Neuronal stem cell (in vitro differentiated cells): Measurements from ENCODE around the gene RUNDC3A.

Experiments used
- DNase-seq: peaks from one replicate; pipeline ENCODE4 v3.0.0-alpha.2; 2013; ENCODE audit warnings: low spot score
- H2AFZ ChIP-seq: one replicate; pipeline ENCODE4 v1.6.1; 2013; ENCODE audit warnings: mild to moderate bottlenecking, low read length, inconsistent platforms
- H2AK5ac ChIP-seq: 2 replicates; pipeline ENCODE4 v1.6.1; 2013; ENCODE audit warnings: low read depth, mild to moderate bottlenecking, inconsistent platforms, low read length, moderate library complexity, mixed read lengths
- H2BK120ac ChIP-seq: 2 replicates; pipeline ENCODE4 v1.6.1; 2013; ENCODE audit warnings: low read depth, mild to moderate bottlenecking, inconsistent platforms, low read length, moderate library complexity, mixed read lengths
- H2BK12ac ChIP-seq: one replicate; pipeline ENCODE4 v1.6.1; 2013; ENCODE audit warnings: low read length, inconsistent platforms
- H2BK15ac ChIP-seq: 2 replicates; pipeline ENCODE4 v1.6.1; 2013; ENCODE audit warnings: mild to moderate bottlenecking, low read length, inconsistent platforms, mixed read lengths
- H2BK5ac ChIP-seq: one replicate; pipeline ENCODE4 v1.6.1; 2013; ENCODE audit warnings: inconsistent platforms, mild to moderate bottlenecking, low read length, moderate library complexity
- H3K14ac ChIP-seq: one replicate; pipeline ENCODE4 v1.6.1; 2013; ENCODE audit warnings: low read length, inconsistent platforms
- H3K18ac ChIP-seq: 2 replicates; pipeline ENCODE4 v1.6.1; 2013; ENCODE audit warnings: low read length, inconsistent platforms
- H3K23ac ChIP-seq: 2 replicates; pipeline ENCODE4 v1.6.1; 2013; ENCODE audit warnings: low read depth, mild to moderate bottlenecking, mixed read lengths, low read length, inconsistent platforms; ENCODE audit not compliant: poor library complexity
- H3K27ac ChIP-seq: replicated peaks from 3 replicates; pipeline ENCODE4 v1.5.1; 2013; ENCODE audit warnings: low read length, inconsistent platforms
- H3K27me3 ChIP-seq, 3 experiments: 2 replicates each; pipeline ENCODE4 v1.6.1; 2013; ENCODE audit warnings: low read length in 3 of 3, mild to moderate bottlenecking in 2 of 3, inconsistent platforms in 1 of 3, low read depth in 1 of 3, mixed read lengths in 1 of 3, moderate library complexity in 1 of 3; ENCODE audit not compliant: control insufficient read depth in 3 of 3, insufficient read depth in 3 of 3
- H3K36me3 ChIP-seq, 2 donors: replicated peaks in 1 of 2; 2 replicates each; pipeline ENCODE4 v1.6.1; 2013; ENCODE audit warnings: low read length in 2 of 2; ENCODE audit not compliant: control insufficient read depth in 2 of 2, insufficient read depth in 2 of 2
- H3K4ac ChIP-seq: 2 replicates; pipeline ENCODE4 v1.6.1; 2013; ENCODE audit warnings: inconsistent platforms, mild to moderate bottlenecking, low read length, moderate library complexity
- H3K4me1 ChIP-seq, 2 donors: 1 replicate in 1 of 2; 2 replicates in 1 of 2; pipeline ENCODE4 v1.6.1; 2013; ENCODE audit warnings: low read length in 2 of 2, low read depth in 1 of 2; ENCODE audit not compliant: control insufficient read depth in 2 of 2, insufficient read depth in 1 of 2
- H3K4me2 ChIP-seq: one replicate; pipeline ENCODE4 v1.6.1; 2013; ENCODE audit warnings: mild to moderate bottlenecking, low read length, inconsistent platforms; ENCODE audit not compliant: insufficient read depth, poor library complexity, severe bottlenecking
- H3K4me3 ChIP-seq, 2 donors: 2 replicates each; pipeline ENCODE4 v1.5.1; 2013; ENCODE audit warnings: low read length in 2 of 2, mild to moderate bottlenecking in 2 of 2, inconsistent platforms in 1 of 2, moderate library complexity in 1 of 2
- H3K79me1 ChIP-seq: one replicate; pipeline ENCODE4 v1.6.1; 2013; ENCODE audit warnings: low read depth, mild to moderate bottlenecking, inconsistent platforms, low read length, moderate library complexity
- H3K9ac ChIP-seq: one replicate; pipeline ENCODE4 v1.6.1; 2013; ENCODE audit warnings: mild to moderate bottlenecking, low read depth, low read length, inconsistent platforms; ENCODE audit not compliant: poor library complexity
- H3K9me3 ChIP-seq, 2 donors: replicated peaks in 1 of 2; 2 replicates each; pipeline versions ENCODE3 to v1.6.1; 2013; ENCODE audit warnings: low read length in 2 of 2, mild to moderate bottlenecking in 2 of 2, inconsistent platforms in 1 of 2, low read depth in 1 of 2, mixed read lengths in 1 of 2, moderate library complexity in 1 of 2; ENCODE audit not compliant: control insufficient read depth in 2 of 2, insufficient read depth in 1 of 2
- H4K8ac ChIP-seq: one replicate; pipeline ENCODE4 v1.6.1; 2013; ENCODE audit warnings: low read depth, mild to moderate bottlenecking, inconsistent platforms, low read length, moderate library complexity
- H4K91ac ChIP-seq: one replicate; pipeline ENCODE4 v1.6.1; 2013; ENCODE audit warnings: low read length, low read depth, mild to moderate bottlenecking, inconsistent platforms; ENCODE audit not compliant: poor library complexity
- WGBS, 2 donors: extraction: QIAGEN DNeasy Blood & Tissue Kit; methylation state at CpG; one replicate each; pipeline ENCODE4 v1.1.7; 2013; ENCODE audit warnings: missing lambda C conversion rate in 2 of 2, mixed read lengths in 1 of 2; ENCODE audit not compliant: insufficient read length in 2 of 2, insufficient replicate concordance in 1 of 2; ENCODE audit errors: extremely low coverage in 2 of 2; 5-methylcytosine and 5-hydroxymethylcytosine counted together

Gene RUNDC3A

GRCh38 chr17:44280392-44280937, 27.9 kb upstream of the RUNDC3A start:
- DNase-seq = no peak
- Histone ChIP-seq H2AK5ac (peak overlapping the region; percentile 13), H3K18ac (no peak overlapping the region), H4K8ac (no peak overlapping the region), H3K4me1 (peaks cover 0 to 7% of the 10 kb centered on the region in 2 donors), H3K14ac (no peak overlapping the region), H3K27me3 (peaks cover 0 to 32% (median 0%) of the 10 kb centered on the region in 3 experiments), H3K79me1 (no peaks in the 10 kb centered on the region), H2BK15ac (peak overlapping the region; percentile 69), H3K36me3 (no peaks in the 10 kb centered on the region), H2BK5ac (no peak overlapping the region), H3K9me3 (no peaks in the 10 kb centered on the region), H3K4me3 (no peak overlapping the region), H3K9ac (no peak overlapping the region), H3K27ac (no peak overlapping the region), H3K4me2 (no peak overlapping the region), H2AFZ (no peak overlapping the region), H2BK12ac (no peak overlapping the region), H3K23ac (peak overlapping the region; percentile 51), H4K91ac (no peak overlapping the region), H3K4ac (no peak overlapping the region), H2BK120ac (no peak overlapping the region)
- no CpG with 5 or more reads among the region's 12 CpGs for WGBS, 2 donors

- Histone ChIP-seq H3K36me3 (no peaks in the 10 kb centered on the region), H3K4me1 (peaks cover 0 to 7% of the 10 kb centered on the region in 2 donors), H3K4ac (no peak overlapping the region), H3K23ac (no peak overlapping the region), H3K9me3 (no peaks in the 10 kb centered on the region), H3K79me1 (no peaks in the 10 kb centered on the region), H3K9ac (no peak overlapping the region), H3K18ac (peak overlapping the region; percentile 9), H2BK12ac (no peak overlapping the region), H2AFZ (no peak overlapping the region), H4K8ac (no peak overlapping the region), H3K4me3 (no peak overlapping the region), H4K91ac (no peak overlapping the region), H3K27ac (no peak overlapping the region), H2BK5ac (no peak overlapping the region), H2BK120ac (no peak overlapping the region), H3K4me2 (no peak overlapping the region), H3K14ac (no peak overlapping the region), H2BK15ac (no peak overlapping the region), H2AK5ac (no peak overlapping the region), H3K27me3 (peaks cover 0 to 32% (median 0%) of the 10 kb centered on the region in 3 experiments)
- WGBS, 2 donors = no CpG with 5 or more reads among the region's 2 CpGs
- DNase-seq = no peak
These were observed 26.8 kb upstream of the RUNDC3A start for GRCh38 chr17:44281570-44281969.

GRCh38 chr17:44282264-44282663, 26.1 kb upstream of the RUNDC3A start:
- no CpG with 5 or more reads among the region's 3 CpGs for WGBS, 2 donors
- H3K27ac ChIP-seq = no peak overlapping the region

GRCh38 chr17:44283344-44284023, 24.9 kb upstream of the RUNDC3A start:
- Histone ChIP-seq H3K4me2 (no peak overlapping the region), H2BK12ac (no peak overlapping the region), H3K27ac (no peak overlapping the region), H3K9me3 (no peaks in the 10 kb centered on the region), H3K79me1 (no peaks in the 10 kb centered on the region), H4K91ac (no peak overlapping the region), H4K8ac (no peak overlapping the region), H3K23ac (no peak overlapping the region), H3K18ac (no peak overlapping the region), H3K4ac (no peak overlapping the region), H2BK120ac (no peak overlapping the region), H3K4me1 (peaks cover 0 to 7% of the 10 kb centered on the region in 2 donors), H2AFZ (no peak overlapping the region), H3K9ac (no peak overlapping the region), H3K36me3 (no peaks in the 10 kb centered on the region), H2AK5ac (no peak overlapping the region), H3K14ac (no peak overlapping the region), H2BK5ac (no peak overlapping the region), H3K4me3 (no peak overlapping the region), H2BK15ac (no peak overlapping the region), H3K27me3 (peaks cover 0 to 24% (median 0%) of the 10 kb centered on the region in 3 experiments)
- WGBS, 2 donors = no CpG with 5 or more reads among the region's 8 CpGs
- no peak for DNase-seq

More at GRCh38 chr17:44282264-44282663, 26.1 kb upstream of the RUNDC3A start:
- Histone ChIP-seq H3K4me2 (no peak overlapping the region), H4K91ac (no peak overlapping the region), H3K27me3 (peaks cover 0 to 32% (median 0%) of the 10 kb centered on the region in 3 experiments), H3K4me1 (peaks cover 0 to 7% of the 10 kb centered on the region in 2 donors), H3K4me3 (no peak overlapping the region), H3K9ac (no peak overlapping the region), H3K18ac (no peak overlapping the region), H3K4ac (no peak overlapping the region), H2AFZ (no peak overlapping the region), H2BK15ac (no peak overlapping the region), H2AK5ac (no peak overlapping the region), H4K8ac (no peak overlapping the region), H2BK12ac (no peak overlapping the region), H3K9me3 (no peaks in the 10 kb centered on the region), H3K14ac (no peak overlapping the region), H3K79me1 (no peaks in the 10 kb centered on the region), H2BK120ac (no peak overlapping the region), H3K36me3 (no peaks in the 10 kb centered on the region), H3K23ac (no peak overlapping the region), H2BK5ac (no peak overlapping the region)
- no peak for DNase-seq
